Epithelial cell of esophagus (primary cell): ENCODE measurements around the gene STIM1.

ENCODE experiments used
- DNase-seq: peaks from one replicate; pipeline ENCODE4 v3.0.0; 2010; ENCODE audit warnings: low read depth
- H3K4me3 ChIP-seq: 2 replicates; pipeline ENCODE4 v1.5.1; 2011; ENCODE audit warnings: mild to moderate bottlenecking, low read length, control low read depth
- TF ChIP-seq, protein P1 (sequence below): IDR thresholded peaks from 2 replicates; pipeline ENCODE4 v1.5.1; 2011; ENCODE audit warnings: low read depth, mild to moderate bottlenecking, low read length, control low read depth, inconsistent platforms; ENCODE audit not compliant: insufficient read depth; ENCODE audit errors: missing control alignments

Gene STIM1

DNA sequence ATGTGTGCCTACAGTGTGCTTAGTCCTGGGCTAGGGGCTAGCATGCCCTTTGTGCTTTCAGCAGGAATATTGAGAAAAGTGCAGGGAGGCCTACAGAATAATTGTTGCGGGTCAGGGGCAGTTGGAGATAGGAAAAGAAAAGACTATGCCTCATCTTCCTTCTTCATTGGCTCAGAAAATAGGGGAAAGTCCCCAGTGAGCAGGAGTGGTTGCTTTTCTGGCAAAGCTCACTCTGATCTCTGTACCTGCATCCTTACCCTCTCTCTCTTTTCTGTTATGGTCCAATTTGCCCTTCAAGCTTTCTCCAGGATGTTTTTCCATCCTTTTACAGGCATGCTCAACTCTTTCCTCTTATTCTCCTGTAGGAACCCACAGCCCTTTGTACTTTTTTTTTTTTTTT is 209.6 kb downstream of the STIM1 start:
- no peak overlapping the region for H3K4me3 ChIP-seq
- DNase-seq: no peak
- TF ChIP-seq, protein P1, sequence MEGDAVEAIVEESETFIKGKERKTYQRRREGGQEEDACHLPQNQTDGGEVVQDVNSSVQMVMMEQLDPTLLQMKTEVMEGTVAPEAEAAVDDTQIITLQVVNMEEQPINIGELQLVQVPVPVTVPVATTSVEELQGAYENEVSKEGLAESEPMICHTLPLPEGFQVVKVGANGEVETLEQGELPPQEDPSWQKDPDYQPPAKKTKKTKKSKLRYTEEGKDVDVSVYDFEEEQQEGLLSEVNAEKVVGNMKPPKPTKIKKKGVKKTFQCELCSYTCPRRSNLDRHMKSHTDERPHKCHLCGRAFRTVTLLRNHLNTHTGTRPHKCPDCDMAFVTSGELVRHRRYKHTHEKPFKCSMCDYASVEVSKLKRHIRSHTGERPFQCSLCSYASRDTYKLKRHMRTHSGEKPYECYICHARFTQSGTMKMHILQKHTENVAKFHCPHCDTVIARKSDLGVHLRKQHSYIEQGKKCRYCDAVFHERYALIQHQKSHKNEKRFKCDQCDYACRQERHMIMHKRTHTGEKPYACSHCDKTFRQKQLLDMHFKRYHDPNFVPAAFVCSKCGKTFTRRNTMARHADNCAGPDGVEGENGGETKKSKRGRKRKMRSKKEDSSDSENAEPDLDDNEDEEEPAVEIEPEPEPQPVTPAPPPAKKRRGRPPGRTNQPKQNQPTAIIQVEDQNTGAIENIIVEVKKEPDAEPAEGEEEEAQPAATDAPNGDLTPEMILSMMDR: no peak

DNA sequence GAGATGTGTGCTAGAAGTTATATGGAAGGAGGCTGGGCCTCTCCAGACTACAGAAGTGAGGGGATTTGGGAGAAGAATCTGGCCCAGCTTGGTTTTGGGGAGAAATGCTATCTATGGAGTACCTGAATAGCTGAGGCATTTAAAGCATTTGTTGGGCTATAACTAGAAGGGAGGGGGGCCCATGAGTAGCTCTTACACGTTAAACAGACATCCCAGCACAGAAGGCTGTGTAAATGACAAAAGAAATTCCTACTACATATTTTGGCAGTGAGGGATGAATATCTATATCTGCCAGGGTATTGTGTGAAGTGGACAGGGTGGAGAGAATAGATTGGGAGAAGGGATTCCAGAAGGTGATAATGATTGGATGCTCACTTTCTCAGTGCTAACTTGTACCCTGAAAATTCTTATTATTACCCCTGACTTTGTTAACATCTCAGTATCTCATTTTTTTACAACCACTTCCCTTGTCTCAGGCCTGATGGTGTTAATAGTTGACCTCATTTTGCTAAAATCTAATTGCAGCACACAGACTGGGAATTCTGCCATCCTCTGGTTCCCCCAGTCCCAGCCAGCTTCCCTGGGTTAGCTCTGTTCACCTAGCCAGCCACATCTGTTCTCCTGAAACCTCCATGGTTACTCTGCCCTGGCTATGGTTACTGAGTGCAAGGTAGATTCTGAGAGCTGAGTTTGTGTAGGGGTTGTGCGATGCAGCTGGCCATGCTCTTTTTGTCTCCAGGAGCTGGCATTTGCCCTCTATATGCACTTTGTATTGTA is 210.3 kb downstream of the STIM1 start:
- no peak for DNase-seq
- TF ChIP-seq, protein P1: no peak
- no peak overlapping the region for H3K4me3 ChIP-seq

DNA sequence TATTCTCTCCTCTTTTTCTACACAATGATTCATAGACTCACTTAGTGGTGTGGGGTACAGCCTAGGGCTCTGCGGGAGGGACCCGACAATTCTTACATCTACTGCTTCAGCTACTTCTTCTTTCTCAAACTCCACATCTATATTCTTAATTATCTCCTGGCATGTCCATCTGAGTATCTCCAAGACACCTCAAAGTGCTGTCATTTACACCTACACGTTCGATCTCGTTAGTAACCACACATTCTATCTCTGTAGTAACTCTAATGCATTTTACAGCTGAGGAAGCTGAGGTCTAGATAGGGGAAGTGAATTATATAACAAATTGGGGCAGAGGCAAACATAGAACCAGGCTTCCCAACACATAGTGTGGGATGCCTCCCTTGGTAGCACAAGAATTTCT is 211.4 kb downstream of the STIM1 start:
- TF ChIP-seq, protein P1: no peak
- no peak for DNase-seq
- H3K4me3 ChIP-seq: no peak overlapping the region

DNA sequence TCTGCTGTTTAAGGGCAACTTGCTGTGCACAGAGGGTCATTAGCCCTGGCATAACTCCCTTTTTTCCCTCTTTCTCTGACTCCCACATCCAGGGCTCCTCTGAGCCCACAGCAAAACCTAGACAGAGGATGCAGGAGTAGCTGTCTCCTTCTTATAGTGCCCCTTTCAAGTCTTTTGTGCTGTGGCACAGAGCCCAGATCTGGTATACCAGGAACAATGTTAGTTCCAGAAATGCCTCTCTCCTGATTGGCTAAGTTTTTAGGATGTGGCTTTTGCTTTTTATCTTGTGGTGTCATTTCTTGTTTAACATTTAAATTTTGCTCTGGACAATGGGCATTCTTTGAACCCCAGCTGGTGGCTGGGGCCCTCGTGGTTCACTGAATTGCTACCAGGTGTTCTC is 213.5 kb downstream of the STIM1 start:
- DNase-seq: no peak
- TF ChIP-seq, protein P1: no peak
- no peak overlapping the region for H3K4me3 ChIP-seq

DNA sequence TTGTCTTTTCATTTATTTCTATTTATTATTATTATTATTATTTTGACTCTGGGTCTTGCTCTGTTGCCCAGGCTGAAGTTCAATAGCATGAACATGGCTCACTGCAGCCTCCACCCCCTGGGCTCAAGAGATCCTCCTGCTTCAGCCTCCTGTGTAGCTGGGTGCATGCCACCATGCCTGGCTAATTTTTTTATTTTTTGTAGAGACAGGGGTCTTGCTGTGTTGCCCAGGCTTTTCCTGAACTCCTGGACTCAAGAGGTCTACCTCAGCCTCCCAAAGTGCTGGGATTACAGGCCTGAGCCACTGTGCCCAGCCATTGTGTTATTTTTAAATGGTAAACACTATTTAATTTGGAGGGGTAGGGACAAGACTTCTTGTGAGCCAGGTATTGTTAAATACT is 215.9 kb downstream of the STIM1 start:
- TF ChIP-seq, protein P1: no peak
- DNase-seq: no peak

DNA sequence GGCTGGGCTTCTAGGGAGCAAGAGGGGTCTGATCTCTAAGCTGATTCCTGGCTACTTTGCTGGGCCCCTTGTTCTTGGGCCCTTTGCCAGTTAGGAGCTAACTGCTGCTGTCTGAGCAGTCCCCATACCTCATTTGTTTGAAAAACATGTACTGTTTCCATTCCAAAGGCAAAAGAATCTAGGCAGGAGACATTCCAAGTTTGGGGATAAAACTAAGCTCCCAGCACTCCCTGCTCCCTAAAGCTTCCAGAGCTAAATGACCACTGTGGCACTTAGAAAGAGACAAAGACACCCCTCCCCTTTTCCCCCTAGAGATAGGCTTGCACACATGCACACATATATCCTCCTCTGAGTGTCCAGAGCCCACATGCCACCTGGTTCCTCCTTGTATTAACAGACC is 216.4 kb downstream of the STIM1 start:
- DNase-seq: no peak
- no peak overlapping the region for H3K4me3 ChIP-seq
- TF ChIP-seq, protein P1: no peak

More for the DNA sequence above, 215.9 kb downstream of the STIM1 start:
- no peak overlapping the region for H3K4me3 ChIP-seq
